HG02642 (cell line): Measurements from ENCODE around the gene FIZ1.
A peak's percentile ranks its signal among the peaks of the same experiment; 100 is the strongest.
"Not testable (repeated sequence)": the region's sequence is repeated elsewhere in the genome, so short reads cannot be mapped to it uniquely, and the experiment has no call there.

Experiments
- ATAC-seq: cut with Tn5 transposase; IDR thresholded peaks from one replicate; pipeline ENCODE4 v1.9.1; 2021; ENCODE audit warnings: mild to moderate bottlenecking; ENCODE audit not compliant: unreplicated experiment, poor library complexity

FIZ1 gene

DNA sequence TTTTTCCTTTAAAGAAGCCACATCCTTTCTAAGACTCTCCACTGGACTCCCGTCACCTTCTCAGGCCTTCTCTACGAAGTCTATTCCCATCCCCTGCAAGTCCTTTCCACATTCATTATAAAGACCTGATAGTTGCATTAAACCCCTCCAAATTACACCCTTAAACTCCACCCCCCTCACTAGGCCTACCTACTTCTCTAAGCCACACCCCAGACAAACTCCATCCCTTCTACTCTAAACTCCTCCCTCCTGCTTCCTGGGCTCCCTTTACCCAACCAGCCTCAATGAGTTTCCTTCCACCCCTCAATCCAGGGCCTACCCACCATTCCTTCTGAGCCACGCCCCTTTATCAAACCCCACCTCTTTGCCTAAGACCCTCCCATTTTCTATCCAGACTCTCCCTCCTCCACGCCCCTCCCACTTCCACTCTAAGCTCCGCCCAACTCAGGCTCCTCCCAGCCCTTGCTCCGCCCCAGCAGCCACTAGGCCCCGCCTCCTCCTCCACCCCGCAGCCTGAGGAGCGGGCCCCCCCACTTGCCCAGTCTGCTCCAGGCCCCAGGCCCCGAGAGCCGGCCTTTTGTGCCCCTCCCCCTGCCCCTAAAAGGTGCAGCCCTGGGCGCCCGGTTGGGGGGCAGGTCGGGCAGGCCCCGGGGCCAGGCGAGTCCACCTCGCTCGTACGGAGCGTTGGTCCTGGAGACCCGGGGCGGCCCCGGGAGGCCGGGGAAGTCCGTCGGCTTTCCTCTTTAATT lies 424 bp downstream of the FIZ1 start:
- ATAC-seq: peak; percentile 52

DNA sequence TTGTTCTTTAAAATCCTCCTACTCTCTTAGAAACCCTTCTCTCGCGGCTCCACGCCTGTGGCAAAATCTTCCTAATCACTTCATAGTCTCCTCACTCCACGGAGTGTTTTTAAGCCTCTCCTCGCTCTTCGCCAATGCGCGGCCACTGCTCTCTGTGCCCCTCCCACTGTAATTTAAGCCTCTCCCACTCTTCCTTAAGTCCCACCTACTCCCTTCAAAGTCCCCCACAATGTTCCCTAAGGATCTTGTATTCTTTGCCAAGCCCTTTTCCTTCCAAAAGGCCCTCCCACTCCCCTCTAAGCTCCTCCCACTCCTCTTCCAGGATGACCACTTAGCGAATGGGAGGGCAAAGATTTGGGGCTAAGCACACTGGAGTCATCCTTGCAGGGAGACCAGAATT lies 1.3 kb downstream of the FIZ1 start:
- no peak for ATAC-seq

DNA sequence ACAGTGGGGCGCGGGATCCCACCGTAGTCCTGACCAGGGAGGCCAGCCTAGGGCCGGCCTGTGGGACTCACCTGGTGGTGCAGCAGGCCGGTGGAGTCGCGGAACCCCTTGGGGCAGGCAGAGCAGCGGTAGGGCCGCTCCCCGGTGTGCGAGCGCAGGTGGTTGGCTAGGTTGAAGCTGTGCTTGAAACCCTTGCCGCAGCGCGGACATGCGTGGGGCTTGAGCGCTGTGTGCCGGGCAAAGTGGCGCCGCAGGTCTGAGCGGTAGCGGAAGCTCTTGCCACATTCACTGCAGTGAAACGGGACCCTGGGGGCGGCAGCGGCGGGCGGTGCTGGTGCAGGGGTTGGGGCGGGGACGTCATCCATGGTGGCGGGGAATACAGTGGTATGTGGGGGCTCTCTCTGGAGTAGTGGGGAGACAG lies 1.8 kb downstream of the FIZ1 start:
- ATAC-seq: no peak

DNA sequence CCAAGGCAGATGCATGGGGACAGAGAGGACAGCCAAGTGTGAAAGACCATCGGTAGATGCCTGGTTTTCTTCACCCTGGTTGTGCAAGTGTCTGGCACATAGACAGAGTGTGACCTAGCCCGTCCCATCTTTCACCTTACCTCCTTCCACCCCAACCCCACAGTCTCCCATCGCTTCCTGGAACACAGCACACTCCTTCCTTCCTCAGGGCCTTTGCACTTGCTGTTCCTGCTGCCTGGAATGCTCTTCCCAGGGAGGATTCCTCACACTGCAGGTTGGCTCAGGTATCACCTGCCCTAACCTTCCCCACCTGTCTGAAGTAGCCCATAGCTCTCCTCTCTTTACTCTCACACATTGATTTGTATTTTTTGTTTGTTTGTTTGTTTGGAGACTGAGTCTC lies 3.0 kb downstream of the FIZ1 start:
- no peak for ATAC-seq

DNA sequence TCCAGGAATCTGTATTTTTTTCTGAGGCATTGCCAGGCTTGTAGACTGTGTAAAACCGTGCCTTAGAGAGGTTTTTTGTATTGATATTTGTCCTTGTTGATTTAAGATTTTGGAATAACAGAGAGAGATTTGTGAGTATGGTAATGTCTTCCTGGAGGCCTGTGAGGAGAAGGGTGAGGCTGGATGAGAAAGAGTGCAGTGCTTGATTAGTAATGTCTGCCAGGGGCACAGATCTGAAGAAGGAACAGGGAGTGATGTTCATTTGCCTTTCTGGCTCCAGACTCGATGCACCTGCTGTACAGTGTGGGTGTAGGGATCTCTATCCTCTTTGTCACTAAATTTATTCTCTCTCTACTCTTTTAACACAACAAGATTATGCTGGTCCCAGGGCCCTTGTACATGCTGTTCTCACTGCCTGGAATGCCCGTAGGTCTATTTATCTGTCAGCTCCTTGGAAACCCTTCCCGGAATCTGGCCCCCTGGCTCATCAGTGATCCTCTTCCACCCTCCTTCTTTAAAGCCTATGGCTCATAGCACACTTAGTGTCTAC lies 4.2 kb downstream of the FIZ1 start:
- no peak for ATAC-seq

DNA sequence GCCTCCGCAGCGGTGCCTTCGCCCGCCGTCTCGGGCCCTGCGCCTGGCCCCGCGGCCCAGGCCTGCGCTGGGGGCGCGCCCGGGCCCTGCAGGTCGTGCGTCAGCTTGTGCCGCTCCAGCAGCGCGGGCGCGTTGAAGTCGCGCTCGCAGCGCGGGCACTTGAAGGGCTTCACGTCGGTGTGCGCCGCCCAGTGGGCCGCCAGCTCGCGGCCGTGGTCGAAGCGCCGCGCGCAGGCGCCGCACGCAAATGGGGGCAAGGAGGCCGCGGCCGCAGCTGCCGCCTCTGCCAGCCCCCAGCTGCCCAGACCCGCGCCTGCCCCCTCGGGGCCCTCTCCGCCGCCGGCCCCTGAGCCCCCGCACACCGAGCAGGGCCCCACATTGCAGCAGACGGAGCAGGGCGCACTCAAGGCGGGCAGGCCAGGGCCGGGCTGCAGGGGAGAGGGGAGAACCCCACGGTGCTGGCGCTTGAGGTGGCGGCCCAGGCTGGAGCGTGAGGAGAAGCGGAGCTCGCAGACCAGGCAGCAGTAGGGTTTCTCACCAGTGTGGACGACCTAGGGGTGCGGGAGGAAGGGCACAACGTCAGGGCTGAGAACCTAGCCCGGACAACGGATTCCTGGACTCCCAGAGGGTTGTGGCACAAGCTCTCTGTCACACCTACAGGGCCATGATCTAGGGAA lies 6.1 kb downstream of the FIZ1 start:
- ATAC-seq: no peak

DNA sequence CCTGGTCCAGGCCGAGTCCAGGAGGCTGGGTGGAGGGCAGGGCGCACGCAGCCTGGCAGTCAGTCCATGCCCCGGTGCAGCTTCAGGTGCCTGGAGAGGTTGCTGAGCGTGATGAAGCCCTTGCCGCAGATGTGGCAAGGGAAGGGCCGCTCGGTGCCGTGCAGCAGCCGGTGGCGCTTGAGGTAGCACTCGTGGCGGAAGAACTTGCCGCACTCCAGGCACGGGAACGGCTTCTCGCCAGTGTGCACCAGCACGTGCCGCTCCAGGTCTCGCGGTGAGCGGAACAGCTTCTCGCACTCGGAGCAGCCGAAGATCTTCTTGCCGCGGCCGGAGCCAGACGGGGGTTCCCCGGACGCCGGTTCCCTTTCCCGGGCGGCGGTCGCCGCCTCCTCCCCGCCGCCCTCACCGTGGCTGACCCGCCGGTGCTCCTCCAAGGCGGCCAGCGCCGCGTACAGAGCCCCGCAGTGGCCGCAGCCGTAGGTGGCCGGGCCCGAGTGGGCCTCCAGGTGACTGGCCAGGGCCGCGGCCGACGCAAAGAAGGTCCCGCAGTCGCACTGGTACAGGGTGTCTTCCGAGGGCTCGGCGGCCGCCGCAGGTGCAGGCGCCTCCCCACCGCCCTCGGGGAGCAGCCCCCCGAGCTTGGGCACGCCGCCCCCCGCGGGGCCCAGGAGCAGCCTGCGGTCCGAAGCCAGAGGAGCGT lies 6.8 kb downstream of the FIZ1 start:
- no peak for ATAC-seq

DNA sequence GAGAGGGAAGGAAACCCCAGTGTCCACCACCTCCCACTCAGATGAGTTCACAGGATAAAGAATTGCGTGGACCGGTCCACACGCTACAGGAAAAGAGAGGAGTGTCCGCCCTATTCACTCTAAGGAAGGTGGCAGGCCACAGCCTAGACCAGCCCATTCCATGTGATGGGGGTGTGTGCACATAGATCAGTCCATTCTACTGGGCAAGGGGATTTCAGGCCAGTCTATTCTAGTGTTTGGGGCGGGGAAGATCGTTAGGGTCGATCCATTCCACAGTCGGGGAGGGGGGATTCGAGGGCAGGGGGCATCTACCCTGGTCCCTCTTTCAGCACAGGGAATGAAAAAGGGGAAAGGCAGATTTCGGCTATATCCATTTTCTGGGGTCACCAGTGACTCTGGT lies 7.8 kb downstream of the FIZ1 start:
- no peak for ATAC-seq

DNA sequence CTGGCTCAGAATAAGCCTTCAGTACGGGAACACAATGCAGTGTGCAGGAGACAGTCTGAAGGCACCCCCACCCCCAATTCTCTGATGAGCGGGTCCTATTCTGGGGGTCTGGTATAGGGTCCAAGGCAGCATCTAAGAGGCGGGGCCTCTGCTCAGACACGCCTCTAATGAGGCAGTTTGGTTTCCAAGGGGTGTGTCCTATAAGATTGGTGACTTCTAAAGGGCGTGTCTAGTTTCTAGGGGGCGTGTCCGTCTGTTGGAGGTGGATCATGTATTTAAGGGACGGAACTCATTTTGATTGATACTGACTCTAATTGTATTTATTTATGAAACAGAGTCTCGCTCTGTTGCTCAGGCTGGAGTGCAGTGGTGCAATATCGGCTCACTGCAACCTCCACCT lies 8.7 kb downstream of the FIZ1 start:
- ATAC-seq: no peak

DNA sequence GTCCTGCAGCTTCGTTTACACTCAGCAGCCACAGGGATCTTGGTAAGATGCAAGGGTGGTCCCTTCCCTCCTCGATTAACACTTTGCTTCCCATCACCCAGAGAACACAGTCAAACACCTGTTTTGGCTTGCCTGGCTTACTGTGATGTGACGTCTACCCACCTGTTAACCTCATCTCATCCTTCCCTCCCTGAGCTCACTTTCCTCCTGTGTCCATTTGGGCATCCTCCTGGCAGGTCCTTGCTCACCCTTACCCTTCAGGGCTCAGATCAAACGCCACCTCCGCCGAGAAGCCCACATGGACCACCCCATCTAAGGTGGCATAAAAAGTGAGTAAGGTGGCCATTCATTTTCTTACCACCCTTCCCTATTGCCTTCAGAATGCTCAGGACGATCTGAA lies 9.2 kb downstream of the FIZ1 start:
- no peak for ATAC-seq

DNA sequence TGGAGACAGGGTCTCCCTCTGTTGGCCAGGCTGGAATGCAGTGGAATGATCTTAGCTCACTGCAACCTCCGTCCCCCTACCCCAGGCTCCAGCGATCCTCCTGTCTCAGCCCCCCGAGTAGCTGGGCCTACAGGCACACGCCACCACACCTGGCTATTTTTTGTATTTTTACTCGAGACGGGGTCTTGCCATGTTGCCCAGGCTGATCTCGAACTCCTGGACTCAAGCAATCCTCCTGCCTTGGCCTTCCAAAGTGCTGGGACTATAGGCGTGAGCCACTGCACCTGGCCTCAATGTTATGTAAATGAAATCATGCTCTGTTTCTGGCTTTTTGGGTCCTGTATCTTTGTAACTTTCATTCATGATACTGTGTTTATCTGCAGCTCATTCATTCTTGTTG lies 10.6 kb downstream of the FIZ1 start:
- ATAC-seq: no peak

DNA sequence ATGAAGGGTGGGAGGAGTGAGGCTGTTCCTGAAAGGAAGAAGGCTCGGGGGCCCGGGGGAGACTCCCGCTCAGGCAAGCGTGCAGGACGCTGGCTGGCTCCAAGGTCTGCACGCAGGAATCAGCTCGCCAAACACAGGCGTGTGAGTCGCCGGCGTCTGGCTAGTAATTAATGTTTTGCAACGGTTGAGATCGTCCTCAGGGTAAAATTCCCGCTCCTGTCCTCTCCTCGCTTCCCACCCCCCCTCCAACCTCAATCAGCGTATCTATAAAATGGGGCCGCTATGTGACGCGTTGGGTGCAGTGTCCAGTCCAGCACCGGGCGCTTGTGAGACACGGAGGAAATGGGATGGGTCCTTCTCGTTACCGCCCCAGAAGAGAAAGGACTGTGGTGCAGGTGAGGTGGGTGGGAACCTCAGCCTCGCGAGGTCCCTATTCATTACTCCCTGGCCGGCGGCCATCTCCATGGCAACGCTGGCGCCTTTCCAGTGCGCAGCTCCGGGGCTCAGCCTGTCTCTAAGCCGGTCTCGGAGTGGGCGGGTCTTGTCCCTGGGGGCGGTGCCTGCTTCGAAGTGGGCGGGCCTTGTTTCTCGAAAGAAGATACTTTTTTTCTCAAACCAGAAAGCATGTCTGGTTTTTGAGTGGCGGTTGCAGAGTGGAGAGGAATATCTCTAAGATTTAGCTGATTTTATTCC lies 12.2 kb downstream of the FIZ1 start:
- peak; percentile 80 for ATAC-seq

DNA sequence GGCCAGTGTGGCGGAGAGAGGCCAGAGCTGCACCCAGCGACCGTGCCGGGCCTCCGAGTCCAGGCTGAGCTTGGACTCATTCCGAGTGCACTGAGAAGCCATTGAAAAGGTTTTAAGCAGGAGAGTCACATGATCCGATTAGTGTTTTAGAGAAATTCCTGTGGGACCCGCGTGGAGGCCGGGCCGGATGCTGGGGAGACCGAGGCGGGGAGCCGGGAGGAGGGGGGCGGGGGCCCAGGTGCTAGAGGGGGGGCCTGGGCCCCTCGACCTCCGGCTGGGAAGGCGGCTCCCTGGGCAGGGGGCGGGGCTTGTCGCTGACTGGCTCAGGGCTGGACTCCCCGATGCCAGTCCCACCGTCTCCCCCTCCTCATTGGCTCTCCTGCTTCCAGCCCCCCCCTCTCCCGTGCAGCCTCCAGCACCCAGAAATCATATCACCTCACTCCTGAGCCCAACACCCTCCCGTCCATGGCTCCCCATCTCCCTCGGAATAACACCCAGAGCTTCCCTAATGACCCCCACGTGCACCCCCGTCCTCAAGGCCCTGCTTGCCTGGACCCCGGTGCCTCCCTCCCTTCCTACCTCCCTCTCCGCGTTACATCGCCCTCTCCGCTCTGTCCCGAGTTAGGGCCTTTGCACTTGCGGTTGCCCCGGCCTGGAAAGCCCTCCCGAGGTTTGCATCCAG lies 13.5 kb downstream of the FIZ1 start:
- no peak for ATAC-seq

DNA sequence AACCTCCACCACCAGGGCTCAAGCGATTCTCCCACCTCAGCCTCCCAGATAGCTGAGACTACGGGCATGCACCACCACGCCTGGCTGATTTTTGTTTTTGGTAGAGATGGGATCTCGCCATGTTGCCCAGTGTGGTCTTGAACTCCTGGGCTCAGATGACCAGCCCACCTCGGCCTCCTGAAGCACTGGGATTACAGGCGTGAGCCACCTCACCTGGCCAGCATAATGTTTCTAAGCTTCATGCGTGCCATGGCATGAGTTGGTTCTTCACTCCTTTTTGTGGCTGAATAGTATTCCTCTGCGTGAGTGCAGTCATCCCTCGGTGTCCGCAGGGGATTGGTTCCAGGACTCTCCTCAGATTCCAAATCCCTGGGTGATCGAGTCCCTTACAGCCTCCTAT lies 14.4 kb downstream of the FIZ1 start:
- no peak for ATAC-seq

DNA sequence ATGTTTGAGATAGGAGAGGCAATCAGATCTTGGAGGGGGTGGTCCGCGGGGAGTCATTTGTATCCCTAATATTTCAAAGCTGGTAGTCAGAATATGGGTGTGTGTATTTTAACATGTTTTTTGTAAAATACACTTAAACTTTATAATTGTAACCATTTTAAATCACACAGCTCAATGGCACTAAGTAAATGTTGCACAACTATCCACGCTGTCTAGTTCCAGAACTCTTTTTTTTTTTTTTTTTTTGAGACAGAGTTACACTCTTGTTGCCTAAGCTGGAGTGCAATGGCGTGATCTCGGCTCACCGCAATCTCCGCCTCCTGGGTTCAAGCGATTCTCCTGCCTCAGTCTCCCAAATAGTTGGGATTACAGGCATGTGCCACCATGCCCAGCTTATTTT lies 15.4 kb downstream of the FIZ1 start:
- not testable (repeated sequence) for ATAC-seq

DNA sequence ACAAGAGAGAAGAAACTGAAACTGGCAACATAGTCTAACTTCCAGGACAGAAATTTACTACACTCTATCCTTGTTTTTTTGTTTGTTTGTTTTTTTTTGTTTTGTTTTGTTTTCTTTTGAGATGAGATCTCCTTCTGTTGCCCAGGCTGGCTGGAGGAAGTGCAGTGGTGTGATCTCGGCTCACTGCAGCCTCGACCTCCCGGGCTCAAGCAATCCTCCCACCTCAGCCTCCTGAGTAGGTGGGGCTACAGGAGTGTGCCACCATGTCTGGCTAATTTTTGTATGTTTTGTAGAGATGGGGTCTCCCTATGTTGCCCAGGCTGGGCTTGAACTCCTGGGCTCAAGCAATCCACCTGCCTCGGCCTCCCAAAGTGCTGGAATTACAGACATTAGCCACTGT lies 17.0 kb downstream of the FIZ1 start:
- ATAC-seq: not testable (repeated sequence)

DNA sequence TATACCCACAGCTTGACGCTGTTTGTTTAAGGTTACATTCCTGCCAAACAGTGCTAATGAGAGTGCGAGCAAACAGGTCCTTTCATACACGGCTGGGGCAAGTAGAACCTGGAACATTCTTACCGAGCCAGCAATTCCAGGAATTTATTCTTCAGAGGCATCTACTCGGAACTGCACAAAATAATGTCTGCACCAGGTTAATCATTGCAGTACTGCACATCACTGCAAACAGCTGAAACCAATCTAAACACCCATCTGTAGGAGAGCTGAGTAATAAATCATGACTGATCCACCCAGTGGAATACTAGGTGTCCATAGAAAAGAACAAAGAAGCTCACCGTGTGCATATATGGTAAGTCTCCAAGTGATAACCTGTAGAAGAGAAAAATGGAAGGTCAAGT lies 17.5 kb downstream of the FIZ1 start:
- ATAC-seq: no peak

DNA sequence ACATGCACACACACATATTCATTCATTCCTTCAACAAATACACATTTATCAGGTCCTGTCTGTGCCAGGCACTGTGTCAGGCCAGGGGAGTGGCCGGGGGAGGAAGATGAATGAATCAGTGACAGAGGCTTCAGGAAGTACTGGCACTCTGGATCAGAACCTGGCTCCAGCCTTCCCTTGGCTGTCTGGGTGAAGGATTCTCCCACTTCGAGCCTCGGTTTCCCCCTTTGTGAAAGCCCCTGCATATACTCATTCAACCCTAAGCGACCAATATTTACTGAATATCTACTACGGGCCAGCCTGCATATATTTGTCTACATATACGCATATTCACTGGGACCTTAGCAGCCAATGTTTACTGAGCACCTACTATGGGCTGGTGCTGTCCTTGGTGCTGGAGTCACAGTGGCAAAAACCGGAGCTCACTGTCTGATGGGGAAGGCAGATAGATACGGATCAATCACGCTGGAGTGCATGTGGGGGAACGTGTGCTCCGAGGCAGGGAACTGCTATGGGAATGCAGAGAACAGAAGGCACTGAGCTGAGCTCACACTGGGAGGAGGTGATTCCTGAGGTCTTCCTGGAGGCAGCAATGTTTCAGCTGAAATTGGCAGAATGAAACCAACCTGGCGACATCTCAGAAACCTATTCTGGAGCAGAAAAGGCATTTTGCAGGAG lies 18.0 kb downstream of the FIZ1 start:
- ATAC-seq: no peak

DNA sequence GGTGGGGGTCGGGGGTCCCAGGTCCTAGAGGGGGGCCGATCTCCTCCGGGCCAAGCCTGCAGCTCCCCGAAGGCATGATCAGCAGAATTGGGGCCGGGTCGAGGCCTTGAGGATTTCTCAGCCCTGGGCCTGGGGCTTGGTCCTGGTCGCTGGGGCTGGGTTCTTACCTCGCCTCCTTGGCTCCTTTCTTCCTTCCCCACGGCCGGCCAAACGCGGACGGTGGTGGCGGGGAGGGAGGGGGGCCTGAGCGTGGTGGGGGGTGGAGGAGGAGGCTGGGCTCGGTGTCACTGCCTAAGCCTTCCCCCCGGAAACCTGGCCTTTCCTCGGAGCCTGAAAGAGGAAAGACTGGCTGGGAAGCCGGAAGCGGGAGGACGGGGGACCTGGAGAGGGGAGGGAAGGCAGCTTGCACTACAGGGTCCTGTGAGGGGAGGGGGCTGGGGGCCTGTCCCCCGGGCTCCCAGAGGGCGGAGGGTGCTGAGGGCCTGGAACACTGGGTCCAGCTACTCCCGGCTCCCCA lies 18.6 kb downstream of the FIZ1 start, which contains the start of gene ZNF579:
ZNF579 (minus strand) TSS at position 221 of the 517 bp plus-strand sequence. CDS start 1,209 bp downstream, outside the sequence.
- ATAC-seq: peak; percentile 57
